ENCODE results near the gene GNAS-AS1.

Gene GNAS-AS1

DNA sequence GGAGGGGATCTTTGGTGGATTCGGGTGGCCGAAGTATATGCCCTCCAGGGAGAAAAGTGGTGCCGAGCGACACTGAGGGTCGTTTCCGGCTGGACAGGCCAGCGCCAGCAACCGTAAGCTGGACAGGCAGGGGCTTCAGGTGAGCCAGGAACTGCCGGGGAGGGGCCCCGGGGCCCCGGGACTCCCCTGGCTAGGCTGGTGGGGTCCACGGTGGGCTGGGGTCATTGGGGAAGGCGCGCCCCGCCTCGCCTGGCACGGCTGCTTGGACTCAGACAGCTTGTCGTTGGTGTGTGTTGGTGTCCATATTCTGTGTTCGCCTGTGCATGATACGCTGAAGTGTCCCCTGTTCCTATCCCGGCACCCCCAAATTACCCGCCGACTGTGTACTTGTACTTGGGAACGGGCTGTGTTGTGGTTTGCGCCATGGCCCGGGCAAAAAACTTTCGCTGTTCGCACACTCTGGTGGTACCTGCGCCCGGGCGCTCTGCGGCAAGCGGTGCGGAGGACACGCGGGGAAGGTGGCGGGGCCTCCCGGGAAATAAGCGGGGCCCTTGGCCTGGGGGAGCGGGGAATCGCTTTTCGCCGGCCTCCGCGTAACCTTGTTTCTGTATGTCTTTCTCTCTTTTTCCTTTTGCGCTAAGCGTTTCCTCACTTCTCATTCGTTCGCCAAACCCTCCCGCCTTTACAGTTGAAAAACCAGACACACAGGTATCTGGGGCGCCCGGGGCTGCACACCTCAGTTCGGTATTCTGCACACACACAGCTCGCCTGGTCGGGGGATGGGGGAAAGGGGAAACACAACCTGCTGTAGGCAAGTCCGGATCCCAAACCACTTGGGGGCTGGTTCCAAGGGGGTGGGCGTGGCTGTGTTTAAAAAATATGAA is 5.0 kb upstream of the GNAS-AS1 start:
- DNase-seq, result no peak

DNA sequence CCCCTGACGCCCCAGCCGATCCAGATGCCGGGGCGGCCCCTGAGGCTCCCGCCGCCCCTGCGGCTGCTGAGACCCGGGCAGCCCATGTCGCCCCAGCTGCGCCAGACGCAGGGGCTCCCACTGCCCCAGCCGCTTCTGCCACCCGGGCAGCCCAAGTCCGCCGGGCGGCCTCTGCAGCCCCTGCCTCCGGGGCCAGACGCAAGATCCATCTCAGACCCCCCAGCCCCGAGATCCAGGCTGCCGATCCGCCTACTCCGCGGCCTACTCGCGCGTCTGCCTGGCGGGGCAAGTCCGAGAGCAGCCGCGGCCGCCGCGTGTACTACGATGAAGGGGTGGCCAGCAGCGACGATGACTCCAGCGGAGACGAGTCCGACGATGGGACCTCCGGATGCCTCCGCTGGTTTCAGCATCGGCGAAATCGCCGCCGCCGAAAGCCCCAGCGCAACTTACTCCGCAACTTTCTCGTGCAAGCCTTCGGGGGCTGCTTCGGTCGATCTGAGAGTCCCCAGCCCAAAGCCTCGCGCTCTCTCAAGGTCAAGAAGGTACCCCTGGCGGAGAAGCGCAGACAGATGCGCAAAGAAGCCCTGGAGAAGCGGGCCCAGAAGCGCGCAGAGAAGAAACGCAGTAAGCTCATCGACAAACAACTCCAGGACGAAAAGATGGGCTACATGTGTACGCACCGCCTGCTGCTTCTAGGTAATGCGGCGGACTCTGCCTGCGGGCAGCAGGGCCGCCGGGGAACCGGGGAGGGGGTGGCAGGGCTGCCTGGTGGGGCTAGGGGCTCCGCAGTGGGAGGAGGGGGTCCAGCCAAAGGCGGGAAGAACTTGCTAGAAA is 4.2 kb upstream of the GNAS-AS1 start:
- no peak for DNase-seq

DNA sequence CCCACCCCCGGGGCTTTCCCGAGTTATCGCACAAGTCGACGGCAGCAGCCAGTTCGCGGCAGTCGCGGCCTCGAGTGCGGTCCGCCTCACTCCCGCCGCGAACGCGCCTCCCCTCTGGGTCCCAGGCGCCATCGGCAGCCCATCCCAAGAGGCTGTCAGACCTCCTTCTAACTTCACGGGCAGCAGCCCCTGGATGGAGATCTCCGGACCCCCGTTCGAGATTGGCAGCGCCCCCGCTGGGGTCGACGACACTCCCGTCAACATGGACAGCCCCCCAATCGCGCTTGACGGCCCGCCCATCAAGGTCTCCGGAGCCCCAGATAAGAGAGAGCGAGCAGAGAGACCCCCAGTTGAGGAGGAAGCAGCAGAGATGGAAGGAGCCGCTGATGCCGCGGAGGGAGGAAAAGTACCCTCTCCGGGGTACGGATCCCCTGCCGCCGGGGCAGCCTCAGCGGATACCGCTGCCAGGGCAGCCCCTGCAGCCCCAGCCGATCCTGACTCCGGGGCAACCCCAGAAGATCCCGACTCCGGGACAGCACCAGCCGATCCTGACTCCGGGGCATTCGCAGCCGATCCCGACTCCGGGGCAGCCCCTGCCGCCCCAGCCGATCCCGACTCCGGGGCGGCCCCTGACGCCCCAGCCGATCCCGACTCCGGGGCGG is 3.4 kb upstream of the GNAS-AS1 start:
- DNase-seq, result no peak

DNA sequence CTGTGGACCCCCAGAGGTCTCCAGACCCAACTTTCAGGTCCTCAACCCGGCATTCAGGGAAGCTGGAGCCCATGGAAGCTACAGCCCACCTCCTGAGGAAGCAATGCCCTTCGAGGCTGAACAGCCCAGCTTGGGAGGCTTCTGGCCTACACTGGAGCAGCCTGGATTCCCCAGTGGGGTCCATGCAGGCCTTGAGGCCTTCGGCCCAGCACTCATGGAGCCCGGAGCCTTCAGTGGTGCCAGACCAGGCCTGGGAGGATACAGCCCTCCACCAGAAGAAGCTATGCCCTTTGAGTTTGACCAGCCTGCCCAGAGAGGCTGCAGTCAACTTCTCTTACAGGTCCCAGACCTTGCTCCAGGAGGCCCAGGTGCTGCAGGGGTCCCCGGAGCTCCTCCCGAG is 2.8 kb upstream of the GNAS-AS1 start:
- no peak for DNase-seq

DNA sequence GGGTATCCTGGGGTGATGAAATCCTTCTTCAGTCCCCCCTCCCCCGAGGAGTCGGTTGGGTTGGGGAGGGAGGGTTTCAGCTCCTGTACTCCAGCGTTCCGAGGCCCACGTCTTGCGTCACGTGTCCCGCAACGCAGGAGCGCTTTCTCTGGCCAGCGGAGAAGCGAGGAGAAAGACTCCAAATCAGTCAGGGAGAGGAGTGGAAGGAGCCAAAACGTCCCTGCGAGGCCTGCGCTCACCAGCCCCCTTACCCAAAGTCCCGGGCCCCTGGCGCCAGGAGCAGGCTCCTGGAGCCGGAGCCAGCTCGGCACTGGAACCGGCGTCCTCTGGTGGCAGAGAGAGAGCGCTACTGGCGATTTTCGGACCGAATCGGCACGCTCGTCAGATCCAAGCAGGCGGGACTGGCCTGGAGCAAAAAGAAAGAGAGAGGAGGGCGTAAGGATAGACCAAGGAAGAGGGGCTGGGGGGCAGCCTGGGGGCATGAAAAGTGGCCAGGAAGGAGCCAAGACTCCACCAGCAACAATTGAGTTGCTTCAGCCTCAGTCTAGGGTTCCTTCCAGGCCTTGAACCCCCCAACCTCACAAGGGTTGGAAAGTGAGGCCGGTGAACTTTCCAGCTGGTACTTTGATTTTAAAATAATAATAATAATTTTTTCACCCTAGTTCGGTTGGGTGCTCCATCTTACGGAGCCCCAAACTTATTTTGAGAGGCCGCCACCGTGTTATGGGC is 2.0 kb upstream of the GNAS-AS1 start, which contains the start of gene GNAS:
Gene GNAS (plus strand): TSS at position 174 of the 729 bp plus-strand sequence.
- peak; percentile 41 to 46 for DNase-seq

DNA sequence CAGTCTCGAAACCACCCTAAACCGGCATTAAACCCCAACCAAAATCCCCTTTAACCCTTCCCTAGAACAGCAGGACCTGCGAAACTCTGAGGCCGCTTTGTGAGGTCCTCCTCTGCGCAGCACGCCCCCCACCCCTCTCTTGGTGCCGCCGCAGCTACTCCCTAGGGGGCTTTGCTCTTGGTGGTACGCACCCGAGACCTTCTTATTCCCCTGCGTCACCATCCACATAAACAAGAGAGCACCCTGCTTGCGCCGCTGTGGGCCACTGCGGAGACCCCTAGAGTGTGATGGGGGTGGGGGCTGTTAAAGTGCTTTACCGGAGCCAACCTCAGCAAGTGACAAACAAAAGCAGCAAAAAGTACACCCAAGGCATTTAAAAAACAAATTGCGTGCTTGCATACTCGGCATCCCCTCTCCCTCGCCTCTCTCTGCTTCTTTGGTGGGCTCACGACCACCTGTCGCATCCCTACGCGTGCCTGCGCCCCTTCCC is 1.3 kb upstream of the GNAS-AS1 start:
- DNase-seq, result no peak

DNA sequence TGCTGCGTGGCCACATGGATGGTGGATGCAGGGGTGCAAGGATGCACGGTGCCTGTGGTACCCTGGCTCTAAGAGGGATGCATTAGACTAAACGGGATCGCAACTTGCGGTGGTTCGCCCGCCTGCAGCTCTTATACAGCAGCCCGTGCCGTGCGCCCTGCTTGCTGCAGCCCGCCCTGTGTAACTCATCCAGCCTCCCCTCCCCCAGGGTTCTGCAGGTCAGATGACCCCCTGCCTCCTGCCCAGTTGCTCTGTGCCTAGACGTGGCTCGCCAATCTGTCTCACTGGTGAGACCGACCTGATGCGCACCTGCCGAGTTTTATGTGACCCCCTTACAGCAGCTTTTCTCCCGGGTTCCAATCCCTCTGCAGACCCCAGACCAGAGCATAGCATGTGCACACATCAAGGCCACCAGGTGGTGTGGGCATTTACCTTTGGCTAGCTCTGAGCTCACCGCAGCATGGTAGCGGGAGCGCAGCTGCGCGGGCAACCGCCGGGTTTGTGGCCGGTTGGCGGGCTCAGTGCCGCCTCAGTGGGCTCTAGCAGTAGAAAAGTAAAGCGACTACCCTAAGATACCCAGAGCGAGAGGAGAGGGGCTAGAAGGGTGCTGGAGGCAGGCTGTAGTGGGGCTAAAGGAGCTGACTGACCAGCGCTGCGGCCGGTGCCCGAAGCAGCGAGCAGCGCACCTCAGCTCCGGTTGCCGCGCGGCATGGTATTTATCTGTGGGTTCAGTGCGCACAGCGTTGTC is 693 bp upstream of the GNAS-AS1 start:
- no peak for DNase-seq

DNA sequence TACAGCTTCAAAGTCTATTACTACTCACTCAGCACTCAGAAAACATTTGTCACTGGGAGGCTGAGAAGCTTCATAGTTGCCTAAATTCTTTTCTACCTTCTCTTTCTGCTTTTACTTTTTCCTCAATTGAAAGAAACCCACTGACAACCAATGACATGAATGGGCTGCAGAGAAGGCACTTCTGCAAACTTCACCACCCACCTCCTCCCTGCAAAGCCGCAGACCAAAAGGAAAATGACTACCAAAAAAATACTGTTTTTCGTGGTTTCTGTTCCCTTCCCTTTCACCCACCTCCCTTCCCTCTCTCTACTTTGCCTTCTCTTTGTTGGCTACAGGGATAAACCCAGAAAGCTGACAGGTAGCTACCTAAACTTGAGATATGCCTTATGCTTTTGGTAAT is 3.2 kb downstream of the GNAS-AS1 start:
- no peak for DNase-seq

DNA sequence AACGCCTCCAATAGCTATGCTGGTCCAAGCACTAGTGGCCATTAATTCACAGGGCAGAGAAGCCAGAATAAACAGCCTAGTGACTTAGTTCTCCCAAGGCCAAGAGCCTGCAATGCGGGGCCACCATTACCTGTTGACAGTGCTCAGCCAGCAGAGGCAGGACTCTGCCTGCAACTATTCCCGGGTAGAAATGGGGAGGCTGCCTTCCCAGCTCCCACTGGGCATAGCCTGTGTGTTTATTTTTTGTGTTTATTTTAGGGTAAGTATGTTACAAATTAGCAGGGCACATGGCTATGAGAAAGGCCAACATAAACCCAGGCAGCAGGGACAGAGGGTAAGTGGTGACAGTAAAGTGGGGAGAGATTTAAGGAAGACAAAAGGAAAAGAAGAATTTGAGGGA is 5.0 kb downstream of the GNAS-AS1 start:
- no peak for DNase-seq

DNA sequence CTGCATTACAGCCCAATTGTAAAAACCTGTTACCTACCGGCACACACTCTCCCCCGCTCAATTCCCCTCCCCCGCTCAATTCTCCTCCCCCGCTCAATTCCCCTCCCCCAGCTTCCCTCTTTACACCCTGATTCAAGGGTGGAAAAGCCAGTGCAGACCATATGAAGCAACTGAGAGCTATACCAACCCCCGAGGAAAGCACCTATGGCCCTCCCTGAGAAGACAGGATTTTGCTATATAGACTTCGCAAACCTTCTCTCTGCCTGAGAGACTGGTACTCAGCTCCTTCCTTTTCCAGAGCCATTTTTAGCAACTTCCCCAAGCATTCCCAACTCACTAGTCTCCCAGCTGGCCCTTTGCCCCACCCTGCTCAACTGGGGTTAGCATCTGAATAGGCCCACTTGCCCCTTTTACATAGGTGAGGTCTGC is 7.6 kb downstream of the GNAS-AS1 start:
- no peak for DNase-seq

DNA sequence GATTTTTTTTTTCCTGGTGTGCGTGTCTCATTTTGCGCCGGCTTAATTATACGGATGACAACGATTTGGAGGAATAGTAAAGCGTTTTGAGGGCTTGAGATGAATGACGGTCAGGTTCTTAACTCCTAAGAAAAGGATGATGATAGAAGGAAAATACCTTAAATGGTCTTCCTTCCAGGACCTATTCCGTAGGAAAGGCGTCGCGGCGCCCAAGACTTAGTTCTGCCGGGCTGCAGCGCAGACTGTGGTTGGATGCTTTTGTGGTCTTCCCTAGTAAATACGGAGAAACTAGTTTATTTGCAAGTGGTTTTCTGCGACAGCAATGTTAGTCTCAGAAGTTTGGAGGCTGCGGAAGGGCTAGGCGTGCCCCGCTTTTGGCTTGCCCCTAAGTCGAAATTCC is 8.4 kb downstream of the GNAS-AS1 start:
- no peak for DNase-seq

DNA sequence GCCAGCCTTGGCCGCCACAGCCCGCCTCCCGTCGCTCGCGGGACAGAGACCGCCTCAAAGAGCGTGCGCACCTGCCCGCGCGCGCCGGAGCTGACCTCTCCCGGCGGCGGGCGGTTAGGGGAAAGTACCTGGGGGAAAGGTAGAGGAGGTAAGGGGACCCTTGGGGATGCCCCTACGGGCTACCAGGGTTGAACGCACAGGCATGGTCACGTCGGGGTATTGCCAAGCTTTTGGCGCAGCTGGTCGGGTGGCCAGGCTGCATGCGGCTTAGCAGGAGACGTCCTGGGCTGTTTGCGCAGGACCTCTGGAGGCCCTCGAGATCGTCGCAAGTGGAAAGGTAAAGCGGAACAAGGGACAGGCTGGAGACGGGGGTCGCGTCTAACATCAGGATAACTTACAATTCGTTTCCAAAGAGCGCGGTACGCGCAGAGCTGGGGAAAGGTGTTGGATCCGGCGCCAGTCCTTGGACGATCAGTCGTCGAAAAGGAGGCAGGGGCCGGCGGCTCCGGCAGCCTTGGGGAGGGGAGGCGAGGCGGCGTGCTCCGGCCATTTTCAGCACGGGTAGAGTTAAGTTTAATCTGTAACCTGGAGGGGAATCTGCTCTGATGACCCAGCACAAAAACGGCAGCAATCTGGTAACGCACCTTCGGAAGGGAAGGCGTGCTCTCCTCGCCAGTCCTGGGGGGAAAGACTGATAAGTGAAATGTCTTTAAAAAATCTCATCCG is 9.0 kb downstream of the GNAS-AS1 start:
- no peak for DNase-seq

DNA sequence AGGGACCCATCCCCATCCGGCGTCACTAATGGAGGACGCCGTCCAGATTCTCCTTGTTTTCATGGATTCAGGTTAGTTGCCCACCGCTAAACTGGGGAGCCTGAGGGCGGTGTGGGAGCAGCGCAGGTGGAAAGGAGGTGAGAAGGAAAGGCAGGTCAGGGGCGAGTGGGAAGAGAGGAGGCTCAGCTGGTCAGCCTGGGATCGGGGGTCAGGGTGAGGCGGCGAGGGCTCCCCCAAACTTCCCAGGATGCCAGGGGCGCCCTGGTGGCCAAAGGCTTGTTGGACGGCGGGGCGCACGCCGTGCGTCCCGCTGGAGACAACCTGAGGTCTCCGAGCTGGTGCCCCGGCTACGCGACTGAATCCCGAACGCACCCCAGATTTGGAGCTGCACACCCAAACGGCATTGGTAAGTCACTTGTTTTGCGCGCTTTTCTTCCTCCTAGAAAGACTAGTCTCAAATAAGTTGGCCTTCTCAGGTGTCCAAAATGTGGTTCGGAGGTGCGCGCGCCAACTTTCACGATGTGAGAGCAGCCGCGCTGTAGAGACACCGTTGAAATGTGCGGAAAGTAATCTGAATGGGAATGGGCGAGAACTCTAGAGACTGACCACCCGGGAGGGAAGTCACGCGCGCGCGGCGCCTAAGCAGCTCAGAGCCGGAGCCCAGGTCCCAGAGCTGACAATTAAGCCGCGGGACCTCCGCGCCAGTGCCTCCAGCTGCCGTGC is 9.7 kb downstream of the GNAS-AS1 start:
- DNase-seq, result no peak

DNA sequence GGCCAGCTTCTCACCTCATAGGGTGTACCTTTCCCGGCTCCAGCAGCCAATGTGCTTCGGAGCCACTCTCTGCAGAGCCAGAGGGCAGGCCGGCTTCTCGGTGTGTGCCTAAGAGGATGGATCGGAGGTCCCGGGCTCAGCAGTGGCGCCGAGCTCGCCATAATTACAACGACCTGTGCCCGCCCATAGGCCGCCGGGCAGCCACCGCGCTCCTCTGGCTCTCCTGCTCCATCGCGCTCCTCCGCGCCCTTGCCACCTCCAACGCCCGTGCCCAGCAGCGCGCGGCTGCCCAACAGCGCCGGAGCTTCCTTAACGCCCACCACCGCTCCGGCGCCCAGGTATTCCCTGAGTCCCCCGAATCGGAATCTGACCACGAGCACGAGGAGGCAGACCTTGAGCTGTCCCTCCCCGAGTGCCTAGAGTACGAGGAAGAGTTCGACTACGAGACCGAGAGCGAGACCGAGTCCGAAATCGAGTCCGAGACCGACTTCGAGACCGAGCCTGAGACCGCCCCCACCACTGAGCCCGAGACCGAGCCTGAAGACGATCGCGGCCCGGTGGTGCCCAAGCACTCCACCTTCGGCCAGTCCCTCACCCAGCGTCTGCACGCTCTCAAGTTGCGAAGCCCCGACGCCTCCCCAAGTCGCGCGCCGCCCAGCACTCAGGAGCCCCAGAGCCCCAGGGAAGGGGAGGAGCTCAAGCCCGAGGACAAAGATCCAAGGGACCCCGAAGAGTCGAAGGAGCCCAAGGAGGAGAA is 10.5 kb downstream of the GNAS-AS1 start:
- no peak for DNase-seq

DNA sequence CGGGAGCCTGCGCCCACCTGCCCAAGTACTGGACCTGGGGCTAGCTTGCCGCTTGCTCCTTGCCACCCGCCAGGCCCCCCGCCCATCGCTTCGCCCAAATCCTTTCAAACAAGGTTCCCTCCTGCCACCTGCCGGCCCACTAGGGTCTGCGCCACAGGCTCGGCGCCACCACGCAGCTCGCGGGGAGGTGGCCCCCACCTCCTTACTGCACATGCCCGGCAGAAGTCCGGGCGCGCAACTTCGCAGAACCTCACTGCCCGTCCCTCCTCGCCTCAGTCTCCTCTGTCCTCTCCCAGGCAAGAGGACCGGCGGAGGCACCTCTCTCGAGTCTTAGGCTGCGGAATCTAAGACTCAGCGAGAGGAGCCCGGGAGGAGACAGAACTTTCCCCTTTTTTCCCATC is 11.2 kb downstream of the GNAS-AS1 start:
- peak; percentile 31 to 42 for DNase-seq

DNA sequence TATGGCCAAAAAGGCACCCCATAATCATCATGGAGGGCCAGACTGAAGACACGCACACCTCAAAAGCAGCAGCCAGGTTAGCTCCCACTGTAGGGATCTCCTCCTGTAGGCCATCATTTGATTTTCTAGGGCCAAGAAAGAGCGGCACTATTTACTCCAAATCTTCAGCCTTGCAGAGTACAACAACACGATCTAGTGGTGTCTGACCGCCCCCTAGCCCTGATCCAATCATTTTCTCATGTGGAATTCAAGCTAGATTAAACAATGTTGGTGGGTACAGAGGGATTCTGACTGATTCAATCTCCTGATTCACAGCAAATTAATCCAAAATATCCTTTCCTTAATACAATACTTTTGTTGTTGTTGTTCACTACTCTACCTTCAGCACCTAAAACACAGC is 12.5 kb downstream of the GNAS-AS1 start:
- DNase-seq, result no peak

DNA sequence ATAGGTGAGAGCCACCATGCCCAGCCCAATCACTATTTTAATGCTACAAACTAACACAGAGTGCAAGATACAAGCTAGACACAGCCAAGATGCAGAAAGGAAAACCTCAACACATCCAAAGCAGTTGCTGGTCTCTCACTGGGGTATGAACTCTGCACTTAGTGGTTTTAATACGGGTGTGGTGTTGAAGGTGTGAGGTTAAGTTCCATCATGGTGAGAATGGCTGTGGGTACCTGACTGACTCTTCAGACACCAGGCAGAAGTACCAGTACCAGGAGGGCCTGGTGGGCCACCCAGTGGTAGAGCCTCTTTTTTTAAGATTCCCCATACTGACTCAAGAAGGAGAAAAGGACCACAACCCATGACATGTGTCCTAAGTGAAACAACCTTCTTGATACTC is 13.0 kb downstream of the GNAS-AS1 start:
- DNase-seq, result no peak

DNA sequence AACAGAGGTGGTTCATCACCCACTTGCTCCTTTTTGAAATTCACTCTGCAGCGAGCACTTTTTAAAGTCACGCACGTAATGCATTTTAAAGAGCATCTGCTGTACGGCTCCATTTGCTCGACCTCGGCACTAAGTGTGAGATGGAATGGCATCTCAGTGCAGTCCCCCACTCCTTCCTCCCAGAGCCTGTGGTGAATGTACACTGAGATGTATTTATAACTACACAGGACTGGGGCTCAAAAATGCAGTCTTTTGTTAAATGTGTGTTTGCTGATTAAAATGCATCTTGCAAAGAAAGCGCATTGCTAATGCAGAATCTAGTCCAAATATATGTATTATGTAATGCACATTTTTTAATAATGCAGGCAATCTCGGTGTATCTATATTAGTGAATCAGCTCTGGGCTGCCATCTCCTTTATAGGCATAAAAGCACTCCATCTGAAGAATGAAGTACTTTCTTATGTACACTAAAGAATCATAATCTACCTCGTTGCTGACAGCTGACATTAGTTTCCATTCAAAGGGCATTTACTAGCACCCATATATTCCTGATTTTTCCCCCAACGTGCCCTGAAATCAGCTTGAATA is 14.0 kb downstream of the GNAS-AS1 start:
- no peak for DNase-seq

DNA sequence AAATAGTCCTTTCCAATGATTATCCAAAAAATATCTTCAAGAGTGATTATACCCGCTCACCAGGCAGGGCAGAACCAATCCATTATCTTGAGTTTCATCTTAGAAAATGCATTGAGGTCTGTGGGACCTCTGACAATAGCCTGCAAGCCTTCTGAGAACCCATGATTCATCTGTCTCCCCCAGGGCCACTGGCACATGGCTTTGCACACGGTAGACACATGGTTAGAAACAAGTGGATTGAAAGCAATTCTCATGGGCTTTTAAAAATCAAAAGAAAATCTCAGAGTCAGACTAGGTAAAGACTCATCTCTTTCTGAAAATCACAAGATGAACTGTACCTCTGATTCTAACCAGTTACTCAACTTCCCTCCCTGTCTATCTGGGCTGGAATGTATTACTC is 15.5 kb downstream of the GNAS-AS1 start:
- no peak for DNase-seq
